ENCODE data around the gene OSTM1.
"Not testable (repeated sequence)": the region's sequence is repeated elsewhere in the genome, so short reads cannot be mapped to it uniquely, and the experiment has no call there.

Gene OSTM1

DNA sequence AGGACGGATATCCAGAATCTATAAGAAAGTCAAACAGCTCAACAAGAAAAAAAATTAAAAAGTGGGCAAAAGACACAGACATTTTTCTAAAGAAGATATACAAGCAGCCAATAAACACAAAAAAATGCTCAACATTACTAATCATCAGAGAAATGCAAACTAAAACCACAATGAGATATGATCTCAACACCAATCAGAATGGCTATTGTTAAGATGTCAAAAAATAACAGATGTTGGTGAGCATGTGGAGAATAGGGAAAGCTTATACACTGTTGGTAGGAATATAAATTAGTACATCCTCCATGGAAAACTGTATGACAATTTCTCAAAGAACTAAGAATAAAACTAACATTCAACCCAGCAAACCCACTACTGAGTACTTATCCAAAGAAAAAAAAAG lies 23.3 kb upstream of the OSTM1 start:
- no peak for DNase-seq

DNA sequence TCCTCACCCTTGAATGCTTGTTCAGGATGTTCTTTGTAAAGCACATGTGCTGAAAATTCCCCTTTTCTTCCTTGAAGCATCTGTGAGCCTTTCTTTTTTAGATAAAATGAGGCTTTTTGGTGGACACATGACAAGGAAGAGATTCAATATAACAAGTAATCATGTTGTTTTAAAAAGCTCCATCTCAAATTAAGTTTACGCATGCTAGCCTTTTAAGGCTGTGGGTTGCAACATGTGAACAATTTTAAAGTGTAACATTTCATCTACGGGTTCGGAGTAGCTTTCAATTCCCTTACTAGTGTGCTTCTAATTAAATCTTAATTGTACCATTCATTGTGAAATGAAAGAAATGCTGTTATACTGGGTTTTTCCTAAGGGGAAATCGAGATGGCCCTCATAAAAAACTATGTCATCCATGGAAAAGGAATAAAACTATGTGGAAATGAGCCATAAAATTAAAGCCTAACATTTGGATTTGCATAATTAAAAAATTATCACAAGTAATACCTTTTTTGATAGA lies 19.3 kb upstream of the OSTM1 start:
- DNase-seq = no peak

DNA sequence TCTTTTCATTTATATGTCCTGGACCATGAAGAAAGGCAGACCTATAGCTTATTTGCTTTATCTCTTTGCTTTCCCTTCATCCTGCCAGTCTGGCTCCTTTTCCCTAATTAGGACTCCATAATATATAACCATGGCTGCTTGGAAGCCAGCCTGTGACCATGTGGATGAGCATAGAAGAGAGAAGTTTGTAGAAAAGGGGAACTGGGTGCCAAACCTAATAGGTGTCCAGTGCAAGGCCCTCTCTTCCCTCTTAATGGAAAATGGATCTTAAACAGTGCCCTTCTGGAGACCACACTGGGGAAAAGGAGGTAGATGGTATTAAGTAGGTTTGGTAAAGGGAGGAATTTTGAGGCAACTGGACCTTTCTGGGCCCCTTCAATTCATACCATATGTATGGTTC lies 16.7 kb upstream of the OSTM1 start:
- DNase-seq = no peak

DNA sequence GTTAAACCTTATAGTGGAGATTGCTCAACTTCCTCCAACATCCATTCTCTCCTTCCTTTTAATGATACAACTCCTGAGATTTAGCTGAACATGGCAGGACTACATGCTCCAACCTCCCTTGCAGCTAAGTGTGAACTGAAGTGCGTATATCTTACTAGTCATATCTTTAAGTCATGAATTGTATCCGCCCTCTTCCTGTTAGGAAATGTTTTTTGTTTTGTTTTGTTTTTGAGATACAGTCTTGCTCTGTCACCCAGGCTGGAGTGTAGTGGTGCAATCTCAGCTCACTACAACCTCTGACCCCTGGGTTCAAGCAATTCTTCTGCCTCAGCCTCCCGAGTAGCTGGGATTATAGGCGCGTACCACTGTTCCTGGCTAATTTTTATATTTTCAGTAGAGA lies 8.8 kb upstream of the OSTM1 start:
- DNase-seq = no peak

DNA sequence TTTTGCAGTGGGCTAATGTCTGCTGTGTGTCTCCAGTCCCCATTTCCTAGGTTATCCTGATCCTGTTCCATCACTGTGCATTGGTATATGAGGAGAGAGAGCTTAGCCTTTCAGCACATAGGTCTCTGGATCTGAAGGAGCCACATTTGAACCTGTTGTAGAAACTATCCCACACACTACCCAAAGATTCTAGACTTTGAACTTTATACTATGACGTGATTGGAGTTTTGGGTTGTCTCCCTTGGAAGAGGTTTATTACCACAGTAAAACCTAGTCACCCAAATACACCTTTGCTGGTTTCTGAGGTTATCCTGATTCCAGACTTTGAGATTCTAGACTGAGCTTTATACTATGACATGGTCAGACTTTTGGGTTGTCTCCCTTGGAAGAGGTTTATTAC lies 8.0 kb upstream of the OSTM1 start:
- DNase-seq = no peak

DNA sequence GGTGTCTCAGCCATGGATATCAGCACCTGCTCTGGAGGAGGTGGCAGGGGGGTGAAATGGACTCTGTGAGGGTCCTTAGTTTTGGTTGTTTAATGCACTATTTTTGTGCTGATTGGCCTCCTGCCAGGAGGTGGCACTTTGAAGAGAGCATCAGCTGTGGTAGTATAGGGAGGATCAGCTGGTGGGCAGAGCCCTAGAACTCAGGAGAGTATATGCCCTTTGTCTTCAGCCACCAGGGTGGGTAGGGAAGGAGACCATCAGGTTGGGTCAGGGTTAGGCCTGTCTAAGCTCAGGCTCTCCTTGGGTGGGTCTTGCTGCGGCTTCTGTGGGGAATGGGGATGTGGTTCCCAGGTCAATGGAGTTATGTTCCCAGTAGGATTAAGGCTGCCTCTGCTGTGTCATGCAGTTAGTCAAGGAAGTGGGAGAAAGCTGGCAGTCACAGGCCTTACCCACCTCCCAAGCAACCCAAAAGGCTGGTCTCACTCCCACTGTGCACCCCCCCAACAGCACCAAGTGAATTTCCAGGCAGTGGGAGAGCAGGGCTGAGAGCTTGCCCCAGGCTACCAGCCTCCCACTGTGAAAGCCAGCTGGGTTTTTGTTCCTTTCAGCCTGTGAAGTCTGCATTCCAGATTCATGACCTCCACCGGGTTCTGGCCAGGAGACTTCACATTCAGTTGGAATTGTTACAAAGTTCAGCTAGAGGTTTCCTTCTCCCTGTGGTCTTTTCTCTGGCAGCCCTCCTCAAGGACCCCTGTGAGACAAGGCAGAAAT lies 5.7 kb upstream of the OSTM1 start:
- no peak for DNase-seq

DNA sequence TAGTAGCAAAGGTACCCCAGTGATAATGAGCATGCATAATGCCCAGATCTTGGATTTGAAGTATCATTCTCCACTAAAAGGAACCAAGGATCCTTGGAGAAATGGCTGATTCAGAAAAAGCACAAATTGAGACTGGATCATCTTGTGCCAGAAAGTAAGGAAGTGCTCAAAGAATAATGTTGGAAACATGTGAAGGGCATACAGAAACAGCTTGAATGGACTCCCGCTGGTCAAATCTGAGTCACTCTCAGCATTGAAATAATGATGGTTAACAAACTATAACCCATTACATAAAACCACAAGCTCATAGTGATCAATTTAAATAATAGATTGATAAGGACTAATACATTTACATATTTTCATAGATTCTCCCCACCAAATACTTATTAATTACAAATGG lies 3.6 kb upstream of the OSTM1 start:
- no peak for DNase-seq

DNA sequence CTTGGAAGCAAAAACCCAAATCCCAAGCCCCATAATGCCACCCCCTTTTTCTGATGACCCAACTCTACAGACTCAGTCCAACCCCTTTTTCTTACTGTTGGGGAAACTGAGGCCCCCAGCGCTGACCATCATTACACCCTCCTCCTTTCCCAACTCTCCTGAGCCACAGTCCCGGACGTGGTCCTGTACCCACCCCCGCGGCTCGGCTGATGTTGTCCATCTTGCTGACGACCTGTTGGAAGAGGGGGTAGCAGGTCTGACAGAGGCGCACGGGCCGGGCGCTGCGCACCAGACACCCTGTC lies 533 bp downstream of the OSTM1 start:
- DNase-seq = no peak

DNA sequence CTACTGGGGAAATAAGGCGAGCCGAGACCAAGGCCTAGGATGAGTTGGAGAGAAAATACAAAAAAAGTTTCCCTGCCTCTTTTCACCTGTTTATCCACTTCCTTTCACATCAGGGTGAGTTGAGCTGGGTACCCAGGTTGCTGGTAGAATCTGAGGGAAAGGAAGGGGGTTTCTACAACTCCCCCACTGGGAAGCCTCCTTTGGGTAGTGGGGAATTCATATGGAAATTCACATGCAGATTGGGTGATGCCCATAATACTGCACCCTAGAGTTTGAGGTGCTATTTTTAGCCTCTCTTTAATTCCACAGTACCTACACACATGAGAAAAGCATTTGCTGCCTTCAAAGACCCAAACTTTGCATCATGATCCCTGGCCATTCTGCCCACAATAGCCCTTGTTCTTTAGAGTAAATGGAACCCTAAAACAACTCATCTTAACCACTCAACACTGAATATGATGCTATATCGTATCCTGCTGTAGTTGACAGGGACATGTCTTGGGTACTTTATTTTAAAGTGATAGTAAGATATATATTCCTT lies 2.7 kb downstream of the OSTM1 start:
- no peak for DNase-seq

DNA sequence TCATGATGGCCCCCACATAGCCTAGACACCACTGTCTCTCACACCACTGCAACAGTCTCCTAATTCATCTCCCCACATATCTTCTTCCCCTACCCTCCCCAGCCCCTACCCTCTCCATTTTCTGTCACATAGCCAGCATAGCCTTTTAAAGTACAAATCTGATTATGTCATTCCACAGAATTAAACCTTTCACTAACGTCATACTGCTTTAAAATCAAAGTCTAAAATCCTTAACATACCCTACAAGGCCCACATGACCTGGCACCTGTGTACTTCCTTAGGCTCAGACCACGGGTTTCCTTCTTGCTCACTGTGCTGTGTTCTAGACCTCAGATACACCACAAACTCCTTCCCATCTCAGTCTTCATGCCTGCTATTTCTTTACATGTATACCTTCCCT lies 5.9 kb downstream of the OSTM1 start:
- no peak for DNase-seq

DNA sequence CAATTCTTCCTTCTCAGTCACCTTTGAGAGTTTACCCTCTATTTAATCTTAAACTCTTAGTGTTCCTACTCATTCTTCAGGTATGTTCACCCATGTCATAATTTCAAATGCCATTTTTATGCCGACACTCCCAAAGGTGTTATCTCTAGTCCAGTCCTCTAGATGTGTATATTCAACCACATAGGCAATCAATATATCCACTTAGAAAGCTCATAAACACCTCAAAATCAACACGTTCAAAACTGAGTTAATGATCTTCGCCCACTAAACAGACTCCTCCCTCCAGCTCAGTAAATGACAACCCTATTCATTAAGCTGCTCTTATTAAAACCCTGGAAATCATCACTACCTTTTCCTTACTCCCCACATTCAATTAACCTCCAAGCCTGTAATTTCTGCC lies 6.4 kb downstream of the OSTM1 start:
- no peak for DNase-seq

DNA sequence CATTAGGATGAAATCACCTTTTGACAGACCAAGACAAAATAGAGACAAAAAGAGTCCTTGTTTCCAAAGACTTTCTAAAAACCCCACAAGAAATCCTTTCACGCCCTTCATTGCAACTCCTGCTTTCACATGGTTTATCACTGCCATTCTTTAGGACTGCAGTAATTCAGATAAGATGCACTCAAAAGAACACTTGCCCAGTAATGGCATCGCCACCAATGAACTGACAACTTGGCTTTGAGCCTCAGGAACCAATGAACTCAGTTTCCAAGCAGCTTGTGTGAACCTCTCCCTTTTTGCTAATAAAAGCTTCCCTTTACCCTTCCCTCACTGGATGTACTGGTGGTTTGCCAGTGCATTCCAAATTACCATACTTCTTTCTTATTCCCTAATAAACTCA lies 21.8 kb downstream of the OSTM1 start:
- DNase-seq = no peak

DNA sequence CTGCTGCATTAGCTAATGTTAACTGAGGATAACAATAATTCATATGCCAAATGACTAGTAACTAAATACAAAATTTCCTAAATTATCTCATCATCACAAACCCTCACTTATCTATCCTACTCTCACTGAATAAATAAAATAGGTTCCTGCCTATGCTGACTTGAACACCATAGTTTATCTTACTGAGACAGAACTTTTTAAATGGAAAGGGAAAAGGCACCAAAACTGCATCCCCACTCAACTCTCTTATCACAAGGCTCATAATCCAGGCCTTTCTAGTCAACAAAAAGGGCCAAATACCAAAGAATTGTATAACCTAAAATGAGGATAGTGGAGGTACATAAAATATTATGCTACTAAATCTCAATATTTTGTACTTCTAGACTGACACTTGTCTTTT lies 23.1 kb downstream of the OSTM1 start:
- DNase-seq = no peak

DNA sequence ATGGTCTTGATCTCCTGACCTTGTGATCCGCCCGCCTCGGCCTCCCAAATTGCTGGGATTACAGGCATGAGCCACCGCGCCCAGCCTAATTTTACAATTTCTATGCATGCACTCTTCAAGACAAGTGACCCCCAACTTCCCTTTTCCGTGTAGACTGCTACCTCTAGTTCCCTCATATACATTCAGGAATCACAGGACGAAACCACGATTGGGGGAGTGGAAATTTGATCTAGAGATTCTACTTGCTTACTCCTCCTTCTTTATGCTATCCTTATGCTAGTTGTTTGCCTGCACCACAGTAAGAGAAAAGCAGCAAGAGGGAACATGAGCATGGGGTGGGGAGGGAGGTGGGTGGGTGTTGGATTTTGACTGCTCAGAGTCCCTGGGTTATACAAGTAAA lies 34.9 kb downstream of the OSTM1 start:
- no peak for DNase-seq

DNA sequence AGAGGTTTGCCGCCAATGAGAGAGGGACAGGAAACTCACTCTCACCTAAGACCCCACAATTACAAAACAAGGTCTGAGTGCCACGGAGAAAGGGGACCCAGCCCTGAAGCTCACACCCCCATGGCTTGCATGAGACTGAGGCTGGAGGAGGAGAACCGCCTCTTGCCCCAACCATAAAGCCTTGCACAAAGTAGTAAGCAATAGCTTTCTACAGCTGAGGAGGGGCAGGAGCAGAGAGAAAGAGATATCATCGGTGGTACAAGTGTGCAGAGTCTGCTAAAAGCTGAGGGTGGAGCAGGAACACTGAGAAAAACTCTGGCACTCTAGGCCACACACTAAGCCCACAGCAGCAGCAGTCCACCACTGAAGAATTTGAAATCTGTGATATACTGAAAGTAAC lies 37.7 kb downstream of the OSTM1 start:
- DNase-seq = no peak

DNA sequence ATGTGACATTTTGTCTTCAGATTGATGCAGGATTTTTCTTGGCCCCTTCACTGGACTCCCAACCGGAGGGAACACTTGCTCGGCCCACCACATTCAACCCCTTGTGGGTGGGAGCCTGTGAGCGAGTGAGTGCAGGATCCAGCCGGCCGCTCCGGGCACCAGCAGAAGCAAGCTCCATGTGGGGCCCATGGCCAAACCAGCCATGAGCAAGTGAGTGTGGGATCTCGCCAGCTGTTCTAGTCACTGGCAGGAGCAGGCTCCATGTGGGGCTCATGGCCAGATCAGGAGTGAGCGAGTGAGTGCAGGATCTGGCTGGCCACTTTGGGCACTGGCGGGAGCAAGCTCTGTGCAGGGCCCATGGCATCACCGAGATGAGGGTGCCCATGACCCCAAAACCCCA lies 42.6 kb downstream of the OSTM1 start:
- no peak for DNase-seq

DNA sequence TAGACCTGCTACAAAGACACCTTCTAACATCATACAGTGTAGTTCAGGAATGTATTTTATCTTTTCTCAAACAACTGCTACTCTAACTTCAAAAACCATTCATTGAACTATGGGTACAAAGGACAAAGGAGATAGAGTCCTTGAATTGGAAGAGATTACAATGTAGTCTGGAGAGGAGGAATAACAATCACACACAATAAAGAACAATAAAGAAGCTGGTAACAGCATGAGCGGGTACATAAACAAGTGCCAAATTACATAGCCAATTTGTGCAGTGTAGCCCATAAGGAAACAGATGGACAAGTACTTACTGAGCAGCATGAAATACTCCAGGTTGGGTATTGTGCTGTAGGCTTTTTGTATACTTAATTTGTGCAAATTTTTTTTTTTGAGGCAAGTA lies 44.3 kb downstream of the OSTM1 start:
- DNase-seq = no peak

DNA sequence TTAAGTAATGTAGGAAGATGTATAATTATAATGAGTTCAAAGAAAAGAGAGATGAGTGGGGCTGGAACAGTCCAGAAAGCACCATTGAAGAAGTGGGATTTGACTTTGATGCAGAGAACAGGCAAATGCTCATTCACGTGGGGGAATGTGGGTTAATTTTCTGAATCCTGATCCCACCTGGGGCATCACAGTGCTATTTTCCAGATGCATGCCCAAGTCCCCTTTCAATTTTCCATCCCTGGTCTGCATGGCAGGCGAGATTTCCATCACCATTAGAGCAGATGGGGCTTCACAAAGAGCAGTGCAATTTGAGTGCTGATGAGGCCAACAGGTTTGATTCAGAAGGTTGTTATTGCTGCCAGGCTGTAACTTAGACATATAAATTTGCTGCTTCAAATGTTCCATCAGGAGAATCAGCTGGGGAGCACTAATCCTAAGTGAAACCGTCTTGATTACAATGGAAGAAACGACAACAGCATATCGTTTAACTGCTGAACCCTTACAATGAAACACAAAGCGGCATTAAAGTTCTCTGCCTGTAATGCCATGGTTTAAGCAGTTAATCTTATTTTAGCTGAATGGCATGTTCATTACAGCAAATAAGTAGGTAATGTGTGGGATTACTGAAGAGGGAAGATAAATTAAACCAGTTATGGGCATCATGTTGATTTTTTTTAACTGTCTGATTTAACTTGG lies 45.2 kb downstream of the OSTM1 start:
- DNase-seq = no peak

DNA sequence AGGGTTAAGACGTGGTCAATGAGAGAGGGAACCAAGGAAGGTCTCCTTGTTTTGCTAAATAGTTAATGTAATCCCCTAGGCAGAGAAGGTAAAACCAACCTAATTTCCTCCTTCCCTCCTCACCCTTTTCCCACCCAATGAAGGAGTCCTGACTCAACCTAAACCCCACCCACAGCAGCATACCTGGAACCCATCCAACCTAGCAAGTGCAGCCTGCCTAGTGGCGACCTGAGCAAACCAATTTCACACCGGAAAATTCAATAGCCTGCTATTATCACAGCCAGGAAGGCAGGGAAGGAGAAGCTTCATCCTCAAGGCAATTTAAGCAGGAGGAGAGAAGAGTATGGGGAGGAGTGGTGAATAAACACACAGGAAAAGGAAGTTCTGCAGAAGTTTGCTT lies 46.9 kb downstream of the OSTM1 start:
- DNase-seq = no peak

DNA sequence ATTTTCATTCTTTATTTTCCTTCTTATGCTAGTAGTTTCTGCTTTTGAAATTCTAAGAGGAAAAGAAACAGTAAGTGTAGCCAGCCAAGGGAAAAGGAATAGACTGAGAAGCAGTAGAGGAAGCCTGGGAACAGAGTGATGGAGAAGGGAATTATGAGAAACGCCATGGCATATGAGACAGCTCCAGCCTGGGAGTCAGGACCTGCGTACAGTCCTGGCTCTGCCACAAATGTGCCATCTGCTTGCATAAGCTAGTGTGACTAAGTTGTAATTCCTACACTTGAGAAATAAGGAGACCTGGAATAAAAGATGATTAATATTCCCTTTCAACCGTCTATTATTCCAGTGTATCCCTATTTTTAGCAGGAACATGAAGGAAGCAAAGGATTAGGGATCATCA lies 47.5 kb downstream of the OSTM1 start:
- no peak for DNase-seq

DNA sequence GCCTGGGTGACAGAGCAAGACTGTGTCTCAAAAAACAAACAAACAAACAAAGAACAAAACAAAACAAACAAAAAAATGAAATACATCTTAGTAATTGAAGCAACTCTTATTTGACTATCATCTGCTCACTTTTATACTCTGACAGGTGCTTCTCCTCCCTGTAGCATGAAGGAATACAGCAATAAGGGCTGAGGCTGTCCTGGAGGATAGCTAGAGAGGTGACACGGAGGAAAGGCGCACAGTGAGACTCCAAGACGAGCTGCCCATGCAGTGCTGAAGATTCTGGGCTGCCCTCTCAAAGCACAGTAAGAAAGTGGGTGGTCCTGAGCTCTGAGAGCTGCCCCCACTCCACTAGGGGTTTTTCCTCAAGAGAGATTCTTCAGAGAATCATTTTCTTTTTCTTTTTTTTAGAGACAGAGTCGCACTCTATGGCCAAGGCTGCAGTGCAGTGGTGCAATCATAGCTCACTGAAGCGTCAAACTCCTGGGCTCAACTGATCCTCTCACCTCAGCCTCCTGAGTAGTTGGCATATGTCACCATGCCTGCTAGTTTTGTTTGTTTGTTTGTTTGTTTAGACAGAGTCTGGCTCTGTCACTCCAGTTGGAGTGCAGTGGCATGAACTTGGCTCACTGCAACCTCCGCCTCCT lies 50.0 kb downstream of the OSTM1 start:
- no peak for DNase-seq

DNA sequence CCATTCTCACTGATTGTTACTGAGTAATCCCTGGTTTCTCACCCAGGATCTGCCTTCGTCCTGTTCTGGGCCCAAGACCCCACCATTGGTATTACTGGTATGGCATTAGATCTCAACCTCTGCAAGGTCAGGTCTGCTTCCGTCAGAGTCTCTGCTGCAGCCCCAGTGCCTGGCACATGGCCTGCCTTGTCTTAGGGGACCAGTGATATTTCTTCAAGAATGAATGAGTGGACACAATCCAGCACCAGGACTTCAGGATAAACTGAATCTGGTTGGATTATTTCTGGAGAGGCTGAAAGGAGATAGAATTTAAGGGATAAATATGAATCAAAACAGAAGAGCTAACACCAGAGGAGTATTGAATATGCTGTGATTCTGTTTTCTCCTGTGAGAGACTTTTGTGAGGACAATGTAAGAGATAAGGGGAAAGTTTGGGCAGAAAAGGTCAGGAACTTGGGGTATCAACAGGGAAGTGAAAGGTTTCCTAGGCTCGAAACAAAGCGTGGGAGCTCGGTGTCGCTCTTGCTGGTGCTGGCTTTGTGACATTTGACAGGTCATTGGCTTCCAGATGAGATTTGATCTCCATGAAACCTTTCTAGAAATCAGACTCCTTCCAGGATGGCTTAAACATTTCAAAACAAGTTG lies 53.9 kb downstream of the OSTM1 start:
- DNase-seq = no peak

DNA sequence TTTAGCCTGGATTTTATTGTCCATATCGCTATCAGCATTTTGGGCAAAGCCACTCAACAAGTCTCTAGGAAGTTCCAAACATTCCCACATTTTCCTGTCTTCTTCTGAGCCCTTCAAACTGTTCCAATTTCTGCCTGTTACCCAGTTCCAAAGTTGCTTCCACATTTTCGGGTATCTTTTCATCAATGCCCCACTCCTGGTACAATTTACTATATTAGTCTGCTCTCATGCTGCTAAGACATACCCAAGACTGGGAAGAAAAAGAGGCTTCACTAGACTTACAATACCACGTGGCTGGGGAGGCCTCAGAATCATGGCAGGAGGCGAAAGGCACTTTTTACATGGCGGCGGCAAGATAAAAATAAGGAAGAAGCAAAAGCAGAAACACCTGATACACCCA lies 58.3 kb downstream of the OSTM1 start:
- DNase-seq = not testable (repeated sequence)
